Pons (tissue), 1 donor: ENCODE results near the gene CELSR1.

ENCODE experiments used
- DNase-seq: peaks from one replicate; pipeline ENCODE4 v3.0.0-alpha.2; 2016; ENCODE audit warnings: low spot score

CELSR1 gene

DNA sequence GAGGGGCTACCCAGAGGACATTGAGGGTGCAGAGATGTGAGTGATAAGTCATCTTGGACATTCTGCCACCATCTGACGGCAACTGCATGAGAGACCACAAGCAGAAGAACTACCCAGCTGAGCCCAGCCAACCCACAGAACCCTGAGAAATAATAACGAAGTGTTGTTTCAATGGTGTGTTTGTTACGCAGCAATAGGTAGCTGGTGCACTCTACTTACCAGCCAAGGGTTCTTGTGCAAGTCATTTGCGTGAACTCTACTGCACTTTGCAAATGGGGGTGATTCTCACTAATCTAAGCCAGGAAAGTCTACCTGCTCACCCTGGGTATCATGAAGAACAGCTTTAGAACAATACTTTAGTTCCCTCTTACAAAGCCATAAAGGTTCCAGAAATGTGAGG is 15.8 kb upstream of the CELSR1 start:
- DNase-seq = no peak

- DNase-seq = no peak
Measured at GRCh38 chr22:46551996-46552395, 14.6 kb upstream of the CELSR1 start.

- no peak for DNase-seq
Measured at GRCh38 chr22:46551321-46551720, 13.9 kb upstream of the CELSR1 start.

DNA sequence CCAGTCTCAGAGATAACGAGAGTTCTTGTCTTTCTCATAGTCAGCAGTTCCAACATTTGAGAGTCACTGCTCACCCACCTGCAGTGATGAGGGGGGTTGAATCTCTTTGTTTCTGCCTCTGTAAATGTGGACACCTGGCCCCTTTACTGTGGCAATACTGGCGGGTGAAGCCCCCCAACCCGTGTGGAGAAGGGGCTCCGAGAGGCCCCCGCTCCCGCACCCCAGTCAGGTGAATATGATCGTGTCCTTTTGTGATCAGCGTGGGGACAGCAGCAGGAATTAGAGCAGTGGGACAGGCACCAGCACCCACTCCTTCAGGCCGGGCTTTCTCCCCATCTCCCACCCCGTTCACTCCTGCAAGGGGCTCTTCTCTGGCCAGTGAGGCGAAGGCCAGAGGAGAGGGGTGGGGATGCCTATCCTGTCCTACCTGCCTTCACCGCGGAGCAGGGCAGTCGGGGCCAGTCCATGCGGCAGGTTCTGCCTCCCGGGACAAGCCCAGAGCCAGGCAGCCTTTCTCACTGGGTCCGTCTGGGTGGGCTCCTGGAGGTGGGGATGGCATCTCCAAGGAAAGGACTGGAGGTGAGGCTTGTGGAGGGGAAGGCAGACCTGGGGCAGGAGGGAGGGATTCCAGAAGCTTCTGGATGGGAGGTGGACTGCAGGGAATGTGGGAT is 12.7 kb upstream of the CELSR1 start:
- DNase-seq = no peak

GRCh38 chr22:46549563-46549840 is 12.1 kb upstream of the CELSR1 start:
- no peak for DNase-seq

DNA sequence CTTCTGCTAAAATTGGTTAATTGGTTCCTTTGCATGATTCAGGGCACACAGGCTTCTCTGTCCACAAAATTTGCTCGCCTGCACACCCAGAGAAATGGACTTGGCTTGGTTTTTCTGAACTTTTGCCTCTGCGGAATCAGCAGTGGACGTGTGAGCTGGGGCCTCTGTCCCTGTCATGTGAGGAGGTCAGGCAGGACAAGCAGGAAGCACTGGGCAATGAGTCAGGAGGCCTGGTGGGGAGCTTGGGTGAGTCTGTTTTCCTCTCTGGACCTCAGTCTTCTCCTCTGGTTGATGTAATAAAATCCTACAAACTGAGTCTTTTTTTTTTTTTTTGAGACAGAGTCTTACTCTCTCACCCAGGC is 10.4 kb upstream of the CELSR1 start:
- DNase-seq = peak; percentile 30

DNA sequence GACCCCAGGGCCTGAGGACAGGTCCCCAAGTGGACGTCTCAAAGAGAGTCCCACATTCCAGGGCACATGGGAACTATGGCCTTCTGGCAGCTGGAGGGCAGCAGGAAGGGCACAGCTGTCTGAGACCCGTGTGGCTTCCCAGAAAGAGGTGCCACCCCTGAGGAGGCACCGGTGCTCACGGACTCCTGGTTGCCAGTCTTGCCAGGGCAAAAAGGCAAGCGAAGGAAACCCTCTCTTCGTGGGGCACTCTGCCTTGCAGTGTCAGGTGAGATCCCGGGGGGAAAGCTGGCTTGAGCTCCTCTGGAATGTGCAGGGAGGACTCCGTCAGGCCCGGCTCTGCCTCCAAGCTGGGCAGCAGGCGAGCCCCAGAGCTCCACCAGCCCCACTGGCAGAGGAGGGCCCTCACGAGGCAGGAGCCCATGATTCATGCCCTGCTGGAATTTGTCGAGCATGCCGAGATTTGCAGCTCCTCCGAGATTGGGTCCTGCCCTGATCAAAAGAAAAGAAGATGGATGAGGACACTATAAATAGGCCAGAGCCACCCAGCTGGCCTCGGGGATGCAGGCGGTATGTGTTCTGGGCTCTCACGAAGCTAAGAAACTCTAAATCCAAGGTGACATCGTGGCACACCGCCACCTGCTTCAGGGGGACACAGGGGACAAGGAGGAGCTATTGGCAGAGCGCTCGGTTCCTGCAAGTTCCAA is 9.9 kb upstream of the CELSR1 start:
- DNase-seq = peak; percentile 3

DNA sequence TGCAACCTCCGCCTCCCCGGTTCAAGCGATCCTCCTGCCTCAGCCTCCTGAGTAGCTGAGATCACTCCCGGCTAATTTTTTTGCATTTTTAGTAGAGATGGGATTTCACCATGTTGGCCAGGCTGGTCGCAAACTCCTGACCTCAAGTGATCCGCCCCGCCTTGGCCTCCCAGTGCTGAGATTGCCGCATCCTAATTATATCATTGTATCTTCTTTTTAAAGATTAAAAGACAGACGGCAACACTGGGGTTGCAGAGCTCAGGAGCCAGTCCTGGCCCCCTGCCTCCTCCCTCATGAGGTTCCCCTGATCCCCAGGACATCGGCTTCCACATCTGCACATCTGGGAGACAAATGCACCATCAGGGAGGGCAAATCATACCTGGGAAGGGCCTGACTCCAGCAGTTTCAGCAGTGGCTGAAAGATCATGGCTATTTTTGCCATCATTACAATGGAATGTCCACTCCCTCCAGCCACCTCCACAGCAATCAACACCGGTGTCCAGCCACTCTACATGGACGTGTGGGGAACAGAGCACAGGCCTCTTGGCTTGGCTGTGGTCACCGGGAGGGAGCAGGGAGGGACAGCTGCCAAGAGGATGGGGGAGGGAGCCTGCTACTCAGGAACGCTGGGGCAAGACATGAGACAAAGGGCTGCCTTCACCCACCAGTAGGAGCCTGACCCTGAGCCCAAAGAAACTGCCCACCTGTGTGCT is 9.2 kb upstream of the CELSR1 start:
- DNase-seq = no peak

GRCh38 chr22:46545086-46545792 is 7.8 kb upstream of the CELSR1 start:
- no peak for DNase-seq

GRCh38 chr22:46542011-46542985 is 4.9 kb upstream of the CELSR1 start:
- DNase-seq = peak; percentile 37

- DNase-seq = no peak
Measured at GRCh38 chr22:46541536-46541935, 4.1 kb upstream of the CELSR1 start.

DNA sequence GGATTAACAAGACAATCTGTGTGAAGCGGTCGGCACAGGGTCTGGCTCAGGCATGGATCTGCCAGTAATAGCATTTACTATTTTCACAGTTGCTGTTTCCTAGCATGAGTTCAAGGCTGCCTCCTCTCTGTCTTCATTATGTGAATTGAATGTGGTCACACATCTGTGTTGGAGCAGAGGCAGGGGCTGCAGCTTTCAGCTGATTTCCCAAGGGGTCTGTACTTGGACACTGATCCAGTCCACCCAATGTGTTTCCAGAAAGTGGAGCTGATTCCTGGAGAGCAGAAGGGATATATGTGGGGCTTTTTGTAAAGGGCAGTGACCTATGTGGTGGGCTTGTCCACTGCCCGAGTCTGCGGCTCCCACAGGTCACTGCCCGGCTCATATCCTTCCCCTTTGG is 3.5 kb upstream of the CELSR1 start:
- DNase-seq = no peak

- DNase-seq = no peak
Measured at GRCh38 chr22:46539169-46539568, 1.7 kb upstream of the CELSR1 start.

GRCh38 chr22:46538814-46539160 is 1.4 kb upstream of the CELSR1 start:
- DNase-seq = no peak

DNA sequence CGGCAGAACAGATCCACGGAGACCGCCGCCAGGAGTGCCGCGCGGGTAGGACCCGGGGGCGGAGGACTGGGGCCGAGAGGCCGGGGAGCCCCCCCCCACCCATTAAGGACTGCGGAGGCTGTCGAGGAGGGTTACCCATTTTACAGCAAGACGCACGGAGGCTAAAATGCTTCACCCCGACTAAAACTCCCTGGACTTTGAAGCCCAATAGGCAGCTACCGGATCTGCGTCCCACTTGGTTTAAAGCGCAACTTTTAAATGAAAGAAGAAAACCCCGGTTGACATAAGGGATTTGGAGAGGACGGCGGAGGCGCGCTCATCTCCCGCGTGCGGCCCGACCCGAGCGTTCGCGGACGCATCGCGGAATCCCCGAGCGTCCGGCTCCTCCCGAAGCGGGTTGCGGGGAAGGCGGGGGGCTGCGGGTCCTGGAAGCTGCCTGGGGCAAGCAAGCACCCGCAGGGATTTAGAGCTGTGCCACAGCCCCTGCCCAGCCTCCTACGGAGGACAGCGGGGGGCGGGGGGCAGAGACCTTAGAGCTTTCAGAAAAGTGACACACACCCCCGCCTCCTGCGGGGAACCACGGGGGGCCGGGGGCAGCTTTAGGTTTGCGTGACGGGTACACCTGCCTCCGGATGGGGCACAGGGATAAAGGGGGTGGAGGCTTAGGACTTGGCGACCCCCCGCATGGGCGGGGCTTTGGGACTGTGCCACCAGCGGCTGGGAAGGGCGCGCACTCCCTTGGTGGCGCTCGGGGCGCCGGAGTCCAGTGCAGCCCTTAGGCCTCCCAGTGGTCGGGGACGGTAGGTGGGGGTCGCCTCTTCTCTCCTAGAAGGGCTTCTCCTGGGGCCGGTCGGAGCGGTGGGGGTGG is 760 bp upstream of the CELSR1 start:
- DNase-seq = no peak

DNA sequence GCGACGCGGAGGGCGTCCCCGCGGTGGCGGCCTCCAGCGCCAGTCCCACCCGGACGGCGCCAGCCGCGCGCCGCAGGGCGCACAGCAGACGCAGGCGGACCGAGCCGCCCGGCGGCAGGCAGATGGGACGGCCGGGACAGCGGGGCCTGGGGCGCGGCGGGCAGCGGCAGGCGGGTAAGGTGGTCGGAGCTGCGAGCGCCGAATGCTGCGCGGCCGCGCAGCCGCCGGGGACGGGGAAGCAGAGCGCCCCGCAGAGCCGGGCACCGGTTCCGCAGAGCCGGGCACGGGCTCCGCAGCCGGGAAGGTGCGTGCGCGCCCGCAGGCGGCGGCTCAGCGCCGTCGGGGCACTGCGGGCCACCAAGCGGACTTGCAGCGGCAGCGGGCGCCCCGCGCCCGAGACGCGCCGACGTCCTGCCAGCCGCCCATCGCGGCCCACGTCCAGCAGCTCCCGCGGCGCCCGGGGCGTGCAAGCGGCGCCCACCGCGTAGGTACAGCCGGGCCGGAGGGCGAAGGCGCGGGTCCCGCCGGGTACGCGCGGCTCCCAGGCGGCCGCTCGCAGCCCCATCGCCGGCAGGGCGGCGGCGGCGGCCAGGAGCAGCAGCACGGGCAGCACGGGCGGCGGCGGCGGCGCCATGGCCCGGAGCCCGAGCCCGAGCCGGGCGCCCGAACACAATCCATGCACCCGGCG is 739 bp downstream of the CELSR1 start:
- no peak for DNase-seq

GRCh38 chr22:46535876-46536536 is 1.4 kb downstream of the CELSR1 start:
- no peak for DNase-seq

DNA sequence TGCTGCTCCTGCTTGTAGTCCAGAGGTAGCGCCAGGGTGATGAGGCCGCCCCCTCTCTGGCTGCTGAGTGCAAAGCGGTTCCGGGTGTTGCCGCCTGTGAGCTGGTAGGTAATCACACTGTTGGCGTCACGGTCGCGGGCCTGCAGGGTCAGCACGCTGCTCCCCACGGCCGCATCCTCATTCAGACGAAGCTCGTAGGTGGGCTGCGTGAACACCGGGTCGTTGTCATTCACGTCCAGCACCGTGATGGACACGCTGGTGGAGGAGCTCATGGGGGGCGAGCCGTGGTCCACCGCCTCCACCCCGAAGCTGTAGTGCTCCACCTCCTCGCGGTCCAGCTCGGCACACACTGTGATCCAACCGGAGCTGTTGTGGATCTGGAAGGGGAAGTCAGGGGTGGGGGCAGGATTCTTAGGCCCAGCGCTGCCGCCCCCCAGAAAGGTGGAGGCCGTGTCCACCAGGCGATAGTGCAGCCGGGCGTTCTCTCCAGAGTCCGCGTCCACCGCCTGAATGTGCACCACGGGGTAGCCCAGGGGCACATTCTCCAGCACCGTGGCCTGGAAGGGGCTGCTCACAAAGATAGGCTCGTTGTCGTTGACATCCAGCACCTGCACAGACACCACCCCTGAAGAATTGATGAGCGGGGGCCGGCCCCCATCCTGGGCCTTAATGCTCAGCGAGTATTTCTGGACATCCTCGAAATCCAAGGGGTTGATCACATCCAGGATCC is 2.4 kb downstream of the CELSR1 start:
- DNase-seq = no peak

- no peak for DNase-seq
Measured at GRCh38 chr22:46534177-46534776, 3.1 kb downstream of the CELSR1 start.
